ENCODE measurements around the gene STAG3.
"Not testable (repeated sequence)": the region's sequence is repeated elsewhere in the genome, so short reads cannot be mapped to it uniquely, and the experiment has no call there.

Gene STAG3

DNA sequence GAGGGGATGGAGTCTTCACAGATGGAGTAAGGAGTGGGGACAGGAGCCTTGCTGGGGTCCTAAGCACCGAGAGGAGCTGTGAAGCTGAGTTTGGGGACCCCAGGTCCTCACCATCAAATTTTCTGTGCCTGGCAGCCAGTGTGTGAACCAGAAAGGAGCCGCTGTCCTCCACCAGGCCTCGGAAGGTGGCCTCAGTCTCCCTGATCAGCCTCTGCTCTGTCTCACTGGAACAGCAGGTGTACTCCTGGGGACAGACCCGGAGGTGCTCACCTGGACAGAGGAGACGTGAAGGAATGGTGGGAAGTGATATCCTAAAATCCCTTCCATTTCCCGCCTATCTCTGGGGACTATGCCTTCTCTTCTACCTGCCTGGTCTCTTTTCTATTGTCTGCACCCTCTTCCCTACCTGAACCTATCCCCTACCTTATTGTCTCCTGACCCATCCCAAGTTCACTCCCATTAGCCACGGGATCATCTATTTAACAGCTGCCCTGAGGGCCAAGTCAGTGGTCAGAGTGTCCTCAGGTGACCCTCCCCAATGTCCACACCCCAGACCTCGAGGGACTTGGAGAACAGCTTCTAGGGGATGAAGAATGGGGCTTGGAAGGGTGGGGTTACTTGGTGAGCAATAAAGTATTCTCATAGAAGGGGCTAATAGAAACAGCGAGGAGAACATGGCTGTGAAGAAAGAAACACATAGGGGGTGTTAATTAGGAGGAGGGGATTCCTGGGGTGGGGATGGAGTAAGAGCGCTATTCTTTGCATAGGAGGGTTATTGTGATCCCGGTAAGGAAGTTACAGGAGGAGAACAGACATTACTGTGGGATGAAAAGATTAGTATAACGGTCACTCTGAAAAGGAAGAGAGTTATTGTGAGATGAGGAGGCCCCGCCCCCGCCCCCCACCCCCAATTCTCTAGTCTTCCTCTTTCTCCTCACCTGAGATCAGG, 1.3 kb upstream of the STAG3 start:
- DNase-seq, result no peak

- DNase-seq, result not testable (repeated sequence)
Measured at GRCh38 chr7:100180084-100180483, 2.4 kb downstream of the STAG3 start.

GRCh38 chr7:100182616-100183015, 4.9 kb downstream of the STAG3 start:
- not testable (repeated sequence) for DNase-seq

DNA sequence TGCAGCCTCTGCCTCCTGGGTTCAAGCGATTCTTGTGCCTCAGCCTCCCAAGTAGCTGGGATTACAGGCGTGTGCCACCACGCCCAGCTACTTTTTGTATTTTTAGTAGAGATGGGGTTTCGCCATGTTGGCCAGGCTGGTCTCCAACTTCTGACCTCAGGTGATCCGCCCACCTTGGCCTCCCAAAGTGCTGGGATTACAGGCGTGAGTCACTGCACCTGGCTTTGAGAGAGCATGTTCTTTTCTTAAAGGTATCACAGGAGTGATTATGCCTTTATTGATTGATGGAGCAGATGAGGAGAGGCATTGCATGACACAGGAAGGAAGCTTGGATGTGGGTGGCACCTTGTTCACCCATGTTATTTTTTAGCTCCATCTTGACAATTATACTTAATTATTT, 5.4 kb downstream of the STAG3 start:
- not testable (repeated sequence) for DNase-seq

DNA sequence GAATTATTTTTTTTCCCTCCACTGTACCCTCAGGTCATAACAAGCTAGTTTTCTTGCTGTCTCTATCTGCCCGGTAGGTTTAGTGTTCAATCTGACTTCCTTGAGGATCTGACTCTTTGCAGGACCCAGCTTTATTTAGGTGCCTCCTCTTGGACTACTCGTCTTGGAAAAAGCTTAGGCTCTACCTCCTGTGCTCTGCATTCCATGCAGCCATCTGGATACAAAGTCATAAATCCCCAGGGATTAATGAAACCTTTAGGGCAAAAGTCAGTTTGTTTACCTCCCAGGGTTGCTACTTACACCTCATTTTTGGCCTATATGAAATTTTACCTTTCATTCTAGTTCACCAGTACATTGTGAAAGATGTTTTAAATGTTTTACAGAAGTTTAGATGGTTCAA, 8.0 kb downstream of the STAG3 start:
- DNase-seq, result no peak

DNA sequence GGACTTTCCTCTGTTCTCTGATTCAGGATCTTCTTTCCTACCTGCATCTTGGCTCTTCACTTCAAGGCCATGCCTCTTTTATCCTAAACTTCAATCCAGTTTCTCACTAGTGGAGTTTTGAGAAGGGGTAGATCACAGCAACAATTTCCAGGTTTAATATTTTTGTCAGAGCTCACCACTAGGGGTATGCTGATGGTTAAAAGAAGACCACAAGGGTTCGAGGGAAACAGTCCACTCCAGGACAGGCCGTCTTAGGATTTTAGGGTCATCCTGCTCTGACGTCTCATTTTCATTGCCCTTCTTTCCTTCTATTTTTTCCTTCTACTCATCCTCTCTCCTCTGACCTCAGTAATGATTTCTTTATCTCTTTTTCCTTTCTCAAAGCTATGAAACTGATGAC, 11.3 kb downstream of the STAG3 start:
- no peak for DNase-seq

DNA sequence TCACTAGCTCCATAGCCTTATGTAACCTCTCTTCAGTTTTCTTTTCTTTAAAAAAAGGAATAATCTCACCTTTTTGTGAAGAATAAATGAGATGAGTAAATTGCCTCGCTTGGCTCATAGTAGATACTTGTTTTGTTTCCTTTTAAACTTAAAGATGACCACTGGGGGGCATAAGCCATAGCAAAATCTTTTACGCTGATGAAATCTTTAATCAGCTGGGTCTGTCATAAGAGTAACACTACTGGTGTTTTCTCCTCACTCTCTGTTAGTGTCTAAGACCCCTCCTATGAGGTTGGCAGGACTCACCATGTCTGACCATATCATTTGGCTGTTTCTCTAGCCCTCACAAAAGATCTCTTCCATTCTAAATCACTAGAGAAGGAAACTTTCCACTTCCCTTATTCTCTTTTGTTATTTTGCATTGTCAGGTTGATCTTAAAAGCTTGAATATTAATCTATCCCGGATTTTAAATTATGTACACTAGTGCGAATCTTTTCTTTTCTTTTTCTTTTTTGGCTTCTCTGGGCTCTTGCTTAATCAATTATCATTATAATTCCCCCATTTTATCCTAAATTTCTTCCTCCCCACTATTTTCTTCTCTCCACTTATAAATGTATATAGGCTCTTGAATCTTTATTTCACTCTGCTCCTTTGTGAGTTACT, 12.5 kb downstream of the STAG3 start:
- DNase-seq, result no peak

GRCh38 chr7:100191775-100192174, 14.1 kb downstream of the STAG3 start:
- no peak for DNase-seq

DNA sequence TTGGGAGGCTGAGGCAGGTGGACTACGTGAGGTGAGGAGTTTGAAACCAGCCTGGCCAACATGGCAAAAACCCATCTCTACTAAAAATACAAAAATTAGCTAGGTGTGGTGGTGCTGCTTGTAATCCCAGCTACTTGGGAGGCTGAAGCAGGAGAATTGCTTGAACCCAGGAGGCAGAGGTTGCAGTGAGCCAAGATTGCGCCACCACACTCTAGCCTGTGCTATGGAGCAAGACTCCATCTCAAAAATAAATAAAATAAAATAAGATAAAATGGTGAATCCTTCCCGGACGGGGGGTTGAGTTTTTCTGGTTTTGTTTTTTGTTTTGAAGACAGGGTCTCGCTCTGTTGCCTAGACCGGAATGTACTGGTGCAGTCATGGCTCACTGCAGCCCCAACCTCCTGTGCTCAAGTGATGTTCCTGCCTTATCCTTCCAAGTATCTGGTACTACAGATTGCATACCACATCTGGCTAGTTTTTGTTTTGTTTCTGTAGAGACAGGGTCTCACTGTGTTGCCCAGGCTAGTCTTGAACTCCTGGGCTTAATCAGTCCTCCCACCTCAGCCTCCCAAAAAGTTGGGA, 14.7 kb downstream of the STAG3 start:
- DNase-seq, result not testable (repeated sequence)

GRCh38 chr7:100192969-100193368, 15.3 kb downstream of the STAG3 start:
- no peak for DNase-seq

DNA sequence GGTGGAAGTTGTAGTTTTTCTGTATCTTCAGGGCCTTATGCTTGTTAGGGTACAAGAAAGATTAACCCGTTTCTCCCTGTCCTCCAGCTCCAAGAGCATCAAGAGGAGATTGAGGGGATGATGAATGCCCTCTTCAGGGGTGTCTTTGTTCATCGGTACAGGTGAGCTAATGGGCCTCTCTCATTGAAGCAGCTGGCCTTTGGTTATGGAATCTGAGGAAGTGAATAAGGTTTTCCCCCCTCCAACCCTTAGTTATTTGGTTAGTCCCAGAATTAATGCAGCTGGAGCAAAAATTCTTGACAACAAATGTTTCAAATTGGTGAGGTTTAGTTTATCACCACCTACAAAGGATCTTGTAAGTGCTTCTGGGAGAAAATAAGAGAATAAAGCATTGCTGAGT, 17.5 kb downstream of the STAG3 start:
- no peak for DNase-seq

DNA sequence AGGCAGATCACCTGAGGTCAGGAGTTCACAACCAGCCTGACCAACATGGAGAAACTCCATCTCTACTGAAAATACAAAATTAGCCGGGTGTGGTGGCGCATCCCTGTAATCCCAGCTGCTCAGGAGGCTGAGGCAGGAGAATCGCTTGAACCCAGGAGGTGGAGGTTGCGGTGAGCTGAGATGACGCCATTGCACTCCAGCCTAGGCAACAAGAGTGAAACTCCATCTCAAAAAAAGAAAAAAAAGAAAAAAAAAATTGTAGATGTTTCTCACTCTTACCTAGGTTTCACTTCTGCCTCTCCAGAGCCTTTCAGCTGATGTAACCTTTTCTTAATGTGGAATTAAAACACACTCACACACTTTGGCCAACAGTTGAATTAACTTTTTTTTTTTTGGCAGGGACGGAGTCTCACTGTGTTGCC, 18.2 kb downstream of the STAG3 start:
- DNase-seq, result not testable (repeated sequence)

DNA sequence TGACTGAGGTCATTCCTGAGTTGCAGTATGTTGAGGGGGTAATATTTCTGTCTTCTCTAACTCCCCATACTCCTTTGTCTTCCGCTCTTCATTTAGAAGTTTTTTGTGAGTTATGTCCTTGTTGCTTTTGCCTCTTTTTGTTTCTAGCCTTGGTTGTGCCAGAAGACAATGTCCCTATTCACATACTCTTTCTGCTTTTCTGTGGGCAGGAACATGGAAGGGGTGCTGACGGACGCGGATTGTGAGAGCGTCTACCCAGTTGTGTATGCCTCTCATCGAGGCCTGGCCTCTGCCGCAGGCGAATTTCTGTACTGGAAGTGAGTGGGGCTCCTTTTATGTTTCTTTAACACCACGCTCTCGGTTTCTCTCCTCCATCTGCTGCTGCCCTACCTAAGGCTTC, 20.5 kb downstream of the STAG3 start:
- no peak for DNase-seq

DNA sequence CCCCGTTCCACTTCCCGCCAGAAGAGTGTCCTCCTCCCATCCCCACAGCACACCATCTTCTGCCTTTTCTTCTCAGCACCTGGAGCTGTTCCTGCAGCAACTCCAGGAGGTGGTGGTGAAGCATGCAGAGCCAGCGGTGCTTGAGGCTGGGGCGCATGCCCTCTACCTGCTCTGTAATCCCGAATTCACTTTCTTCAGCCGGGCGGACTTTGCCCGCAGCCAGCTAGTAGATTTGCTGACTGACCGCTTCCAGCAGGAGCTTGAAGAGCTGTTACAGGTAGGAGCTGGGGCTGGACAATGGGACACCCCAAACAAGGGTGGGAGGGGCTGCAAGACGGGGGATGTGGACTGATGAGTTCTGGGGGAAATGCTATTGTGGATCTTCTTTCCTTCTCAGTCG, 23.0 kb downstream of the STAG3 start:
- DNase-seq, result no peak

- DNase-seq, result no peak
Measured at GRCh38 chr7:100204454-100204853, 26.7 kb downstream of the STAG3 start.

- DNase-seq, result no peak
Measured at GRCh38 chr7:100208911-100209408, 31.2 kb downstream of the STAG3 start.

DNA sequence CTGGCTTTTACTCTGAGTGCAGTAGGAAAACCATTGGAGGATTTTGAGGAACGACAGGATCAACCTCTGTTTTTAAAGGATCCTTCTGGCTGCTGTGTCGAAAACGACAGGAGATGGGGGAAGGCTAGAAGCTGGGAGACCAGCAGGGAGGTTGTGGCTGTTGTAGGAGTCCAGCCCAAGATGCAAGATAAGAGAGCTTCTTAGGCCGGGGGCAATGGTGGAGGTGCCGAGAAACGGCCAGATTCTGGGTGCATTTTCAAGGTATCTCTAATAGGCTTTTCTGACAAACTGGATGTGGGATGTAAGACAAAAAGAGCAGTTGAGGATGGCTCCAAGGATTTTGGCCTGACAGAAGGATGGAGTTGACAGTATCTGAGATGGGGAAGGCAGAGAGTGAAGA, 31.8 kb downstream of the STAG3 start:
- no peak for DNase-seq

- DNase-seq, result no peak
Measured at GRCh38 chr7:100210805-100211204, 33.1 kb downstream of the STAG3 start.

GRCh38 chr7:100211342-100211780, 33.6 kb downstream of the STAG3 start:
- DNase-seq, result no peak

DNA sequence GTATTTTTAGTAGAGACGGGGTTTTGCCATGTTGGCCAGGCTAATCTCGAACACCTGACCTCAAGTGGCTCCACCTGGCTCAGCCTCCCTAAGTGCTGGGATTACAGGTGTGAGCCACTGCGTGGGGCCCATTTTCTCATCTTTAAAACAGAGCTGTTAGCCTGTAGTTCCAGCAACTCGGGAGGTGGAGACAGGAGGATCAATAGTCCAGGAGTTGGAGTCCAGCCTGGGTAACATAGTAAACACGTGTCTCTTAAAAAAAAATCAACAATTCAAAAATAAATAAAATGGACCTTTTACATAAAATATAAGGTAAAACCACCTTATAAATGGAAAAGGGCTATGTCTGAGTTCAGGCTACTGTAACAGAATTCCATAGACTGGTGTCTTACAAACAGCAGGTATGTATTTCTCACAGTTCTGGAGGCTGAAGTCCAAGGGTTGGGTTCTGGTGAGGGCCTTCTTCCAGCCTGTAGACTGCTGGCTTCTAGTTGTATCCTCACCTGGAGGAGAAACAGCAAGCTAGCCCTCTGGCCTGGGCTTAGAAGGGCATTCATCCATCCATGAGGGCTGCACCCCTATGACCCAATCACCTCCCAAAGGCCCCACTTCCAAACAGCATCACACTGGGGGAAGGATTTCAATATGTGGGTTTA, 35.0 kb downstream of the STAG3 start:
- DNase-seq, result no peak

- no peak for DNase-seq
Measured at GRCh38 chr7:100213672-100214071, 36.0 kb downstream of the STAG3 start.

DNA sequence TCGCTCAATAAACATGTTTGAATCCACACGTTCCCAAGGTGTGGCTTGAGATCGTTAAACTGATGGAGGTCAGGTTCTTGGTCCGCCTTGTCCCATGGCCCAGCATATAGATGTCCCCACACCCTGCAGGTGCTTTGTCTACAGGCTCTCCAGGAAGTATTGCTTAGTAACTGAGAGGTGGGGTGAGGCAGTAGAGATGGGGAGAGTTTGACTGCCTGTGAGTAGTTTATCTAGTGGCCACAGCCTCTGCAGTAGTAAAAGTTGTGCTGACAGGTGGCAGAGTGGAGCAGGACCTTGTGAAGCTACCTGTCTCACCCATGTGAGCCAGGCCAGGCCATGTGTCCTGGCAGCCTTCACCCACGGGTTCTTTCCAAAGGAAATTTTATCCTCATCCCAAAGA, 36.6 kb downstream of the STAG3 start:
- not testable (repeated sequence) for DNase-seq

DNA sequence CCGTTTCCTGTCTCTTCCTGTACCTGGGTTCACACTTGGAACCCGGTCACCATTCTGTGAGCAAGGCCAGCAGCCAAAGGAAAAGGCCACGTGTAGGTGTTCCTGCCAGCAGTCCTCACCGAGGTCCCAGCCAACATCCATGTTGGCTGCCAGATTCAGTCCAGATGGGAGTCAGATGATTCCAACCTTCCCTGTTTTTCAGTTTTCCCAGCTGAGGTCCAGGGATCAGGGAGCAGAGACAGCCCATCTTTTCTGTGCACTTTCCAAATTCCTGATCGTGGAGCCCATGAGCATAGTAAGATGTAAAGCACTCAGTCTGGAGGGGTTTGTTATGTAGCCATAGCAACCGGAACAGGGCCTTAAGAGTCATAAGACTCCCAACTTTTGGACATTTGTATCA, 38.2 kb downstream of the STAG3 start:
- no peak for DNase-seq
